Coronary artery (tissue), 2 donors: ENCODE measurements around the gene TEX29.

Source experiments
- DNase-seq: peaks from one replicate; pipeline ENCODE4 v3.0.0-alpha.2; 2017; ENCODE audit warnings: low spot score
- H3K27ac ChIP-seq, 2 donors: fragments of 200-600 bp; sonication (generic); one replicate each; pipeline ENCODE4 v1.5.1; 2016 to 2019
- H3K4me3 ChIP-seq: fragments of 200-600 bp; sonication (generic); 2 replicates; pipeline ENCODE4 v1.5.1; 2016; ENCODE audit warnings: mild to moderate bottlenecking, moderate library complexity
- CTCF ChIP-seq: fragments of 200-600 bp; sonication (generic); IDR thresholded peaks from one replicate; pipeline ENCODE4 v1.5.1; 2019; ENCODE audit warnings: antibody characterized with exemption

Gene TEX29

GRCh38 chr13:111283457-111283856, 37.0 kb upstream of the TEX29 start:
- no peak for DNase-seq
- peak overlapping the region; percentile 87 to 90 for H3K27ac ChIP-seq
- H3K4me3 ChIP-seq: no peak overlapping the region
- no peak for TF ChIP-seq CTCF

GRCh38 chr13:111283991-111284390, 36.5 kb upstream of the TEX29 start:
- DNase-seq: no peak
- Histone ChIP-seq H3K27ac (peak overlapping the region; percentile 87 to 90), H3K4me3 (no peak overlapping the region)
- TF ChIP-seq CTCF: no peak

GRCh38 chr13:111284565-111284964, 35.9 kb upstream of the TEX29 start:
- no peak for DNase-seq
- no peak for TF ChIP-seq CTCF
- Histone ChIP-seq H3K4me3 (no peak overlapping the region), H3K27ac (peak overlapping the region; percentile 87 to 90)

- no peak for DNase-seq
- no peak for TF ChIP-seq CTCF
- no peak overlapping the region for H3K27ac ChIP-seq
- no peak overlapping the region for H3K4me3 ChIP-seq
Measured at GRCh38 chr13:111286162-111286561, 34.3 kb upstream of the TEX29 start.

- no peak for TF ChIP-seq CTCF
- no peak for DNase-seq
- Histone ChIP-seq H3K27ac (no peak overlapping the region), H3K4me3 (no peak overlapping the region)
Measured at GRCh38 chr13:111286749-111287148, 33.7 kb upstream of the TEX29 start.

- TF ChIP-seq CTCF: no peak
- DNase-seq: no peak
- no peak overlapping the region for H3K4me3 ChIP-seq
- H3K27ac ChIP-seq: no peak overlapping the region
Measured at GRCh38 chr13:111287201-111287600, 33.2 kb upstream of the TEX29 start.

GRCh38 chr13:111288276-111288675, 32.2 kb upstream of the TEX29 start:
- no peak for DNase-seq
- TF ChIP-seq CTCF: no peak

More at GRCh38 chr13:111288276-111288675, 32.2 kb upstream of the TEX29 start:
- H3K27ac ChIP-seq: no peak overlapping the region
- H3K4me3 ChIP-seq: no peak overlapping the region
